HG03108 (cell line): ENCODE results near the gene PIK3CG.
A peak's percentile ranks its signal among the peaks of the same experiment; 100 is the strongest.

ENCODE experiments used
- ATAC-seq: cut with Tn5 transposase; IDR thresholded peaks from one replicate; pipeline ENCODE4 v1.9.1; 2021; ENCODE audit warnings: moderate library complexity; ENCODE audit not compliant: unreplicated experiment

PIK3CG gene

DNA sequence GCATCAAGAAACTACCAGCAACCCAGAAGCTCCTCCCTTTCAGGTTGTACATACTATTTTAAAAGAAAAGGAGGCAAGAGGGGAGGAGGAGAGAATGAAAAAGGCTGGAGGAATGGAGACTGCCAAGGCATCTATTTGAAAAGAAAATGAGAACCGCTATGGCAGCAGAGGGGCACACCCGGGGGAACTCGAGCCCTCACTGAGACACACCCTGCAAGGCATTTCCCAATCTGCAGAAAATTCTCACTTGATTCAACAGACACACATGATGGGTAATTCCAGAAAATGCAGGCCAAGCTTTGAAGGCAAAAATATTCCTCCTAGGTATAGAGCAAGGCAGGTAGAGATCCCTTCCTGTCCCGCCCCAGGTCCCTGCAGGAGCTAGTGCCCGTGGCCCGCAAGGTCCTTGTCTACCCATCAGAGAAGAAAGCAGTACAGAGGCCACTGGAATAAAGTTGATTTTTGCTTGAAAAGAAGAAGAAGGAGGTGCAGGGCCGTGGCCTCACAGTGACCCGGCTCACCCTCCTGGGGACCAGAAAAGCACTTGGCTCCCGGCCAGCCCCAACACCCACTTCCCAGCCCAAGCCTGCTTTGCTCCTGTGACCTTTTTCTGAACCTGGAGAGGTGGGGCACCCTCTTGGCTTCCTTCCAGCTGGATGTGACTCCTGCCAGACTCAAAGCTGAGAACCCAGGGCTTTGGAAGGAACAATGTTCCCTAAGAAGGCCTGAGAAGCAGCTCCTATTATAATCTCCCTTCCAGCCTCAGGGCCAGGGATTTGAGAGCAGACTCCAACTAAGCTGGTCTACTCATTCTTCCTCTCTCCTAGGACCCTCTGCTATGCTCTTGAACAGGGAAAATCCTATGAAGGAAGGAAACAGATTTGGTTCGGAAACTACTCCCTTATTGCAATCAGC is 6.2 kb upstream of the PIK3CG start:
- ATAC-seq = no peak

DNA sequence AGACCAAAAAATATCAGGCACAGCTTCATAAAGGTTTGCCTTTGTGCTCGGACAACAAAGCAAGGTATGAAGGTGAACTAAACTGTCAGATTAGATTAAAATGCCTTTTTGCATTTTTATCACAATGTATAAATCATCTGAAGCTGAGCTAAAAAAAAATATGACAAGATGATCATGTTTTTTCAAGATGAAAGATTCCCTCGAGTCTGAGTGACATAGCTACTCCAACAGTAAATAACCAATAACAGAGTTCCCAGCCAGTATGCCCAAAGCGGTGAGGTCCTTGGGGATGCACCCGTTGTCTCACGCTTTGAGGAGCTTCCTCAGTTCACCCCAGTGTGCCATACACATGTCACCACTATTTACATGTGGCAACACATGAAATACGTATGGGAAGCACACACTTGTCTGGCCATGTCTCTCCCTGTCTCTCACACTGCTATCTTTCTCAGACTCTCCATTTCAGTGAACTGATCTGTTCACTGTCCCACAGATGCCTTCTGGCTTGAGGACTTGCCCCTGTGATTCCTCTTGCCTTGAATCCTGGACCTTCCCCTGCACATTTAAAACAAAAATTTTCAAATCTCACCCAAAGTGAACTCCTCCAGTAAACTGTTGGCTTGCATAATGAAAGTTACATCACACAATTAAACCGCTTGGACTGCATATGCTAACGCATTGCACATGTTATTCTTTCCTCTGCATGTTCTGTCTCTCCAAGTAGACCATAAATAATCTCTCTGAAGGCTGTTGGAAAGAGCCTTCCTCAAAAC is 2.6 kb upstream of the PIK3CG start:
- no peak for ATAC-seq

DNA sequence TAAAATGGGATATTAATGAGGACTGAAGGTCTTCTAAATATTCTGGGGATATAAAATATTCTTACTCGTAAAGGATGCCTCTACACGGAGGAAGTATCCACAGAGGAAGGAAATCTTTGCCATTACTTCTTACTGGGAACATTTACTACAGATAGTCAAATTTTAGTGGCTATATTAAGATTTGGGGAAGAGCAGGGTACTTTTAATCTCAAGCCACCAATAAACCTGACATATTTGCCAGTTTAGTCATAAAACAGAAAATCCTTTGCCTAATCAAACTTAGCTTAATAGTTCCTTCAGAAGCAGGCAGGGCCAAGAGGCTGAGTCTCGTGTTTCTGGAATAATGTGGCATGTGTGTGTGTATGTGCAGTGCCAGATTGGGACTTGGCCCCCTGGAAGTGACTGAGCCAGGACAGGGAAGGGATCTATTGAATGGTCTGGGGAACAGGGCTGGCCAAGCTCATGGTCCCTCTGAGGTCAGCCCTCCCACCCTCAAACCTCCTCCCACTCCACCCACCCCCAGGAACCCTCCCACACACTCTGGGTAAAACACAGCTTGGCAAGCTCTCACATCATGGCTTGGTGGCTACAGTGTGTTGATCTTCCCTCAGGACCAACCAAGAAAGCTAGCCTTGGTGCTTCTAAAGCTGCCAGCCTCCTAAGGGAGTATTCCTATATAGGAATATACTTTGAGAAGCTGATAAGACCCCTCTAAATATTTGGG is 1.6 kb upstream of the PIK3CG start:
- no peak for ATAC-seq

DNA sequence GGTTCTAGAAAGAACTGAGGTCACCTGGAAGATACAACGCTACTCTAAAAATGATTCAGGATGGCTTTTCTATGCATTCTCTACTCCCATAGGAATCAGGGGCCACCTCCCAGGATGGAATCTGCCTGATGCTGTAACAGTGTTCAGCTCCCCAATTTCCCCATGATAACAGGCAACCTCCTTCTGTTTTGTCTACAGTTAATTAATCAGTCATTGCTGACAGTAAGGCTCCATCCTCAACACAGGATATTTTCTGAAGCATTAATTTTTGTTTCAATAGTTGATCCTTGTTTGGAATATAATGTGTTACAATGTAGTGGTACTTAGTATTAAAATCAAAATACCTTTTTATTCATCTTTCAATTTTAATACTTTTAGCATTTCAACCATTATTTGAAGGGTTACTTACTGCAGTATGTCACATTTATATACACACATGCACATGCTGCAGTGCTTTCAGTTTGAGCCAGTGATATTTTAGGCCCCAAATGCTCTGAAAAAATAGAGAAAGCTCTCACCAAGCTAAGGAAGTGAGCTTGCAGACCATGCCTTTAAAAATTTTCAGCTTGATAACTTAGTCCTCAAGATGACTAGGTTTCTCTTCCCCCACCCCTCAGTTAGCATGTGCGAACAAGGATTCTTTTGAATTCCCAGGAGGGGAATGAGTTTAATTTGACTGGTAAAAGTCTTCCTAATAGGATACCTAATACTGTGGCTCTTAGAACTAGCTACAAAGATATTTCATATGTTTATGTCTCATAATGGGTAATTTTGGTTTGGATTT is 592 bp upstream of the PIK3CG start:
- no peak for ATAC-seq

DNA sequence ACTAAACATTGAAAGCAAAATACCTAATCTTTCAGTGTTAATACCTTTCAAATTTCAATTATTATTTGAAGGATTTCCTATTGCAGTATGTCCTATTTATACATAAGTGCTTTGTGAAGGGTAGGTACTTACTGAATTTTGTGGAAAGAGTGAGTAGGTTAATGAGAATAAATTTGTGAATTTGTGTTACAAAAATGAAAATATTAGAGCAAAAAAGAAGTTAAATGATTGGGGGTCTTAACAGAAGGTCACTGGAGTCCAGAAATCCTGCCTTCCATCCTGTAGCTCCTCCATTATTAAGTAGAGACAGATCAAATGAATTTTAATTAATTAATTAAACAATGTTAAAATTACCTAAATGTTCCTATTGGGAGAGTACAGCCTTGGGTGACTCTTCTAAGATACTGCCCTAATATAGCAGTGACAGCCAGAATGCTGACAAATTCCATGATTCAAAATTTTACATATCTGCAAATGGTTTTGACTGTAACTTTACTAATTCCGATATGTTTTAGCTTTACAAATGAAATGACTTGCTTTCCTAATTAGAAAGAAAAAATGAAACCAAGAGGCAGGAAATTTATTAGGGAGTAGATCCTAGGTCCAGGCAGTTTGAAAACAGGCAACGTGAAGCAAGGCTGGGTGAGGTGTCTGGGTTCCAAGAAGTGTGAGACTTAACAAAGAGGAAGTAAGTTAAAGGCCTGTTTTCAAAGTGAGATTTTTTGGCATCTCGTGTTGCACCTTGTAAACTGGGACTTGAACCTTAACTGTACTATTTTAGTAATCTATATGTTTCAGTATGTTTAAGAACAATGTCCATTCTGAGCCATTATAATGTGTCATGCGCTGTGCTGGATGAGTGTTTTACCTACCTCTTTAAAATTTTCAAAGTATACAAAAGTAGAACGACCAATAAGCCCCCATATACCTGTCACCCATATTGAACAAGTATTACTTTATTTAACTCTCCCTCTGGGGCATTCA is 1.5 kb downstream of the PIK3CG start:
- peak; percentile 34 for ATAC-seq

DNA sequence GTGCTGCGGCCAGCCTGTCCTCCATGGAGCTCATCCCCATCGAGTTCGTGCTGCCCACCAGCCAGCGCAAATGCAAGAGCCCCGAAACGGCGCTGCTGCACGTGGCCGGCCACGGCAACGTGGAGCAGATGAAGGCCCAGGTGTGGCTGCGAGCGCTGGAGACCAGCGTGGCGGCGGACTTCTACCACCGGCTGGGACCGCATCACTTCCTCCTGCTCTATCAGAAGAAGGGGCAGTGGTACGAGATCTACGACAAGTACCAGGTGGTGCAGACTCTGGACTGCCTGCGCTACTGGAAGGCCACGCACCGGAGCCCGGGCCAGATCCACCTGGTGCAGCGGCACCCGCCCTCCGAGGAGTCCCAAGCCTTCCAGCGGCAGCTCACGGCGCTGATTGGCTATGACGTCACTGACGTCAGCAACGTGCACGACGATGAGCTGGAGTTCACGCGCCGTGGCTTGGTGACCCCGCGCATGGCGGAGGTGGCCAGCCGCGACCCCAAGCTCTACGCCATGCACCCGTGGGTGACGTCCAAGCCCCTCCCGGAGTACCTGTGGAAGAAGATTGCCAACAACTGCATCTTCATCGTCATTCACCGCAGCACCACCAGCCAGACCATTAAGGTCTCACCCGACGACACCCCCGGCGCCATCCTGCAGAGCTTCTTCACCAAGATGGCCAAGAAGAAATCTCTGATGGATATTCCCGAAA is 2.7 kb downstream of the PIK3CG start:
- ATAC-seq = no peak

DNA sequence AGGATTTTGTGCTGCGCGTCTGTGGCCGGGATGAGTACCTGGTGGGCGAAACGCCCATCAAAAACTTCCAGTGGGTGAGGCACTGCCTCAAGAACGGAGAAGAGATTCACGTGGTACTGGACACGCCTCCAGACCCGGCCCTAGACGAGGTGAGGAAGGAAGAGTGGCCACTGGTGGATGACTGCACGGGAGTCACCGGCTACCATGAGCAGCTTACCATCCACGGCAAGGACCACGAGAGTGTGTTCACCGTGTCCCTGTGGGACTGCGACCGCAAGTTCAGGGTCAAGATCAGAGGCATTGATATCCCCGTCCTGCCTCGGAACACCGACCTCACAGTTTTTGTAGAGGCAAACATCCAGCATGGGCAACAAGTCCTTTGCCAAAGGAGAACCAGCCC is 3.3 kb downstream of the PIK3CG start:
- no peak for ATAC-seq

DNA sequence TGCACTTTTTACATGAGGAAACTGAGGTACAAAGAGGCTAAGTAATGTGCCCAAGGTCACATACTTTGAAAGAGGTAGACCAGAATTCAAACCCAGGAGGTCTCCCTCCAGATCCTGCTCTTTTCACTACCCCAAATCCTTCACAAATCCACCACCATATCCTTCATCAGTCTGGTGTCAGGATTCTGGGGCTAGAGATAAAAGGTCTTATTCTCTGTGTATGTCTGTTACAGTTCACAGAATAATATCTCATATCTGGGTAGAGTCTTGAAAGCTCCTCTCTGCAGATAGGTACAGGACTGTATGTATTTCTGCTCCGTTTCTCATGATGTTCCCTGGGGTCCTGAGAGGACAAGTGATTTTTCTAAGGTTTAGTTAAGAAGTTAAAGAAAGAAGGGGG is 4.9 kb downstream of the PIK3CG start:
- ATAC-seq = no peak

DNA sequence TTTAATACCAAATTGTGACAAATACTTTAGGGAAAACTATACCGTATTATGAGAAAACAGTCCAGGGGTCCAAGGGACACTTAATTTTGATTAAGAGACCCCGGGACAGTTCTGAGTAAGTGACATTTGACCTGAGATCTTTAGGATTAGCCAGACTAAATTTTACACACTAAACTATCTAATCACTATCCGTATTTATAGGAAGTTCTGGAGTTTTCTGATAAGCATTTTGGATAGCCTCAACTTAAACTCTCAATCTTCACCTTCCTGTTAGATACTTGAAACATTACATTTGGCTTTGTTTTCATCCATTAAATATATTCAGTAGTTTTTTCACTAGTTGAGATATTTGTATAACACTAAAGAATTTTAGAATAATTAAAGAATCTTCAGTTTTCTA is 5.4 kb downstream of the PIK3CG start:
- no peak for ATAC-seq

DNA sequence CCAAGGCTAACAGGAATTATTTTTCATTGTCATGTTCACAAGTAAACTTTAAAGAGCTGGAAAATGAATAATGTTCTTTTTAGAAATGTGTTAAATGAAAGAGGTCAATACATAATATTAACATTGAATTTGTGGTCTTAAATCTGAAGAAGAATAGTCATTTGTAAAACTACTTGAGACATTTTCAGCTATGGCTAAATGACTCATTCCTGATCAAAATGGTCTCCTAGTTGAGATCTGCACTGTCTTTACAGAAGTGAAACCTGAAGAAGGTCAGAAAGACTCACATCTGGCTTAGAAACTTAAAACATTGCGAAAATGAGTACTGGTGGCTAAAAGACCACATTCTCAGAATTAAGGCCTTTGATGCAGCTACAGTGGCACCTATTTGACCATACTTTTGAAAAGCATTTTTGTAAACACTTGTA is 5.9 kb downstream of the PIK3CG start:
- ATAC-seq = peak; percentile 89

DNA sequence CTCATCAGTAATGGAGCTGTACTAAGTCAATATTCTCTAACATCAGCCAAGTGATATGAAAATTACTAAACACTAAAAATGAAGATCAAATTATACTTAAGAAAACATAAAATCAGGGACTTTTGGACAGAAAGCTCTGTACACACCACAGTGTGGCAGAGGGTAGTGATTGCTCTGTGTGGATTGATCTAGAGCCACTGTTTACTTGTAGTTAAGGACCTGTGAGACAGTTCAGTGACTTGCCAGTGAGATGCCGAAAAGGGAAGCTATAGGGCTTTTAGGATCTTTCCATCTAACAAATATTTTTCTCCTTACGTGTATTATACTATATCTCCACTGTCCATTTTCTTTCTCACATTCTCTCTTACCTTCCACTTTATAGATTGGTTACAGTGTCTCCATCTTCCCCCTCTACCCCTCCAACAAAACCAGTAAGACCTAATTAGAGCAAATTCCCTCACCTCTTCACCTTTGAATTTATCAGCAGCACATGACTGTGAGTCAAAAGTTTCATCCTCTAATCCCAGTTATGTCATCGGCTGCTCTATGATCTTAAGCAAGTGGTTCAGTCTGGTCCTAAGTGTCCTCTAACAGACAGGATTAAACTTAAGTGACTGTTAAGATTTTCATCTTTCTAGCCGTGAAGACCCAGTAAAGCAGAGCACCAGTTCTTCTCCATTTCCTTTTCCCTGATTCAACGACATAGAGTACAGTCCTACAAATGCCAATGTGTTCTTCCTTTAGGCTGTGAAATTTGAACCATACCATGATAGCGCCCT is 6.9 kb downstream of the PIK3CG start:
- no peak for ATAC-seq

DNA sequence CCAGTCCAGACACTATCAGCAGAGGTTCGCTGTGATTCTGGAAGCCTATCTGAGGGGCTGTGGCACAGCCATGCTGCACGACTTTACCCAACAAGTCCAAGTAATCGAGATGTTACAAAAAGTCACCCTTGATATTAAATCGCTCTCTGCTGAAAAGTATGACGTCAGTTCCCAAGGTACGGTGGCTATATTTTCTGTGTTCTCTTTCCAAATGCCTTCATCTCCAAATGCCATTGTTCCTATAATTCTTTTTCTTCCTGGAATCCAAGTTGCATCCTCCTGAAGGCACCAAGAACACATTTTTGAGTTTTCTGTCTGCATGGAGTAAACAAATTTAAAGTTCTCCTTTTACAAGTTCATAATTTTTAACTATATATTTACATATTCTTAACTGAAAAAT is 7.7 kb downstream of the PIK3CG start:
- ATAC-seq = no peak

DNA sequence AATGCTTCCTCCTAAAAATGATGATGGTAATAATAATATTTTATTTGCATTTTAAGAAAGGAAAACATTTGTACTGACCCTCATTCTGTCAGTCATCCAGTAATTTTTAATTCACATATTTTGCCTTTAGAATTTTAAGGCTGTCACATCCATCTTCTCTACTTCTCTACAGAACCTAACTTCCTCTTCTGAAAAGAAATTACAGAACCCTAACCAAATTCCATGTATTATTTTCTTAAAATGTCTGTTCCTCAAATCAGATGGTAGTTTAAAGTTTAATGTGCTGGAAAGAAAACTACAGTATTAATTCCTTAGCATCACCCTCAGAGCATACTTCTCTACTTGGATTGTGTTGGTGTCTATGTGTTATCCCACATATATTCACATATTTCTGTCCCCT is 9.0 kb downstream of the PIK3CG start:
- no peak for ATAC-seq

DNA sequence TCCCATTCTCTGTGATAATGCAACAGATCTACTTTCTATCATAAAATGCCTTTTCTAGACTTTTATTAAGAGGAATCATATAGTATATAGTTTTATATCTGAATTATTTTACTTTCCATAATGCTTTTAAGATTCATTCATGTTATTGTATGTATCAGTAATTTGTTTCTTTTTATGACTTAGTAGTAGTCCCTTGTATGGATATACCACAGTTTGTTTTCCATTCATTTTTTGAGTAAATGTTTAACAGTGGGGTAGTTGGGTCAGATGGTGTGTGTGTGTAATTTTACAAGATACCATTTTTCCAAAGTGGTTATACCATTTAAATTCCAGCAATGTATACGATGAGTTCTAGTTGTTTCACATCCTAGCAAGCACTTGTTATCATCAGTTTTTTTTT is 10.4 kb downstream of the PIK3CG start:
- no peak for ATAC-seq

DNA sequence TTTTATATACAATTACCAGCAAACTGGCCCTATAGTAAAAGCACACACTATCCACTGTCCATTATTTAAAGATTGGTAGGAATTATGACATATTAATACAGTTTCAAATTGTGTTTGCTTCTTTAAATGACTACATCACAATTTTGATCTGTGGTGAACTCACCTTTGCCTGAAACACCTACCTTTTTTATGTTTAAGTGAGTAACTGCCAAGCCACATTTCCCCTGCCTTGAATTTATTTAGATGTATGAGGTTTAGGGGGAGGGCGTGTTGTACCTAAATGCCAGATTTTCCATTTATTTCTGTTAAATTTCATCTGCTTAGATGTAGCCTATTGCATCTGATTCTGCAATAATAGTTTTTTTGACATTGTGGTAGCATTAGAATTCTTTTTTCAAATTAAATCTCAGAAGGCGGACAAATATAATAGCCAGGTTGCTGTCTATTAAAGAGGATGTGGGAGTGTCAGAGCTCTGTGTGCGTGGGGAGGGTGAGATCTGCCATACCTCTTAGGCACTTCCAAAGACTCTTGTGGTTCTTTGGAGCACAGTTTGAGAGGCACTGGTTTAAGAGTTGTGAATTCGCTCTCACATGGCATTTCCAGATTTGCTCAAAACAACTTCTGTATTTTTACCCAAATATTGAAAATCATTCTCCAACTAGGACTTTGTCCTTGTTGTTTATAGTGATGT is 13.8 kb downstream of the PIK3CG start:
- ATAC-seq = no peak

DNA sequence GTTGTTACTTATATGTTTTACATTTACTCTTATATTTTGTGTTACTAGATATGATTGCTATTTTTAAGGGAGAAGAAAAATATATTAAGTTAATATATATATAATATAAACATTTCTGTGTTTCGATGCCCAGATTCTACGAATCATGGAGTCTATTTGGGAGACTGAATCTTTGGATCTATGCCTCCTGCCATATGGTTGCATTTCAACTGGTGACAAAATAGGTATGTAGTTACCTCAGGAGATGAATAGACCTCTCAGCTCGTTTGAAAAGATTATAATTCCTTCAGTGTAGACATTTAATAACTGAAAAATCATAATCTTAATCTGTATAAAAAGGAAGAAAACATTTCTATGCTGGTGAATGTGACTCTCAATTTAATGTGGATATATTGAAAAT is 16.9 kb downstream of the PIK3CG start:
- no peak for ATAC-seq

DNA sequence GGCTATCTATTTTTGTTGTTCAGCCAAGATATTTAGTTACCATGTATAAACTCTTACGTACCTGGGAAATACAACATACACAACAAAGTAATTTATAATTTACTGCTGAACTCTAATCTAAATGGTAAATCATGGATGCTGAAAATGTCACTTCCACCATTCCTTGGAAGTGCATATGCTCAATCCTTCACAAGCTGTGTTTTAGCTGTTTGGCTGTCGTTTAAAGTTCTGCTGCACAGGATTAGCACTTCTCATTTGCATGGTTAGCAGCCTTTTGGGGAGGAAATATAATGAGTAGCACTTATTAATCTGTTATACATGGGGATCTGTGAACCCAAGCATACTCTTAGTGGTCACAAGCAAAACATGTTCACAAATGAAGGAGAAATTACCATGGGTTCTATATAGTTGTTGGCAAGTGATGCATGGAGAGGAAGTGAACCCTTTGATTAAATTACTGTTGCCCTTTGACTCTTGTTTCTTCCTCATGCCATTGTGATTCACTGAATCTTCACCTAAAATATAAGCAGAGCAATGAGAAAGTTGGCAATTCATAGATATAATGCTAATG is 18.5 kb downstream of the PIK3CG start:
- ATAC-seq = no peak
